GM19043 (cell line): ENCODE measurements around the gene SCAND1.
"Not testable (repeated sequence)": the region's sequence is repeated elsewhere in the genome, so short reads cannot be mapped to it uniquely, and the experiment has no call there.

ENCODE experiments used
- ATAC-seq: cut with Tn5 transposase; IDR thresholded peaks from one replicate; pipeline ENCODE4 v1.9.1; 2021; ENCODE audit warnings: low read depth; ENCODE audit not compliant: unreplicated experiment

Gene SCAND1

DNA sequence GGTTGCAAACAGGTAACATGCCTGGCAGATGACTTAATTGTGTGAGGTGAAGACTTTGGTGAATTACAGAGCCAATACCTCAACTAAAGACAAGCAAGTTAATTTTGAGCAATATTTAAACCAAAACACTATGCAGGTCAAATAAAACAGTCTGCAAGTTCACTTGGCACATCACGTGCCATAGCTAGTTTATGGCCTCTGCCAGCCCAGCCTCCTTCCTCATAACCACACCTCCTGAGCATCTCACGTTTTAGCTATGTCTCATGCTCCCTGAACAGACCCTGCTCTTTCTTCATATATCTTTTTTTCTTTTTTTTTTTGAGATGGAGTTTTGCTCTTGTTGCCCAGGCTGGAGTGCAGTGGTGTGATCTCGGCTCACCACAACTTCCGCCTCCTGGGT is 9.6 kb upstream of the SCAND1 start:
- ATAC-seq, result no peak

DNA sequence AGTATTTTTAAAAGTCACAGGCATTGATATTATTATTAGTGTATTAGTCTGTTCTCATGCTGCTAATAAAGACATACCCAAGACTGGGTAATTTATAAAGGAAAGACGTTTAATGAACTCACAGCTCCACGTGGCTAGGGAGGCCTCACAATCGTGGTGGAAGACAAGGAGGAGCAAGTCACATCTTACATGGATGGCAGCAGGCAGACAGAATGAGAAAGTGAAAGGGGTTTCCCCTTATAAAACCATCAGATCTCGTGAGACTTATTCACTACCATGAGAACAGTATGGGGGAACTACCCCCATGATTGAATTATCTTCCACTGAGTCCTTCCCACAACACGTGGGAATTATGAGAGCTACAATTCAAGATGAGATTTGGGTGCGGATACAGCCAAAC is 5.0 kb upstream of the SCAND1 start:
- ATAC-seq, result not testable (repeated sequence)

DNA sequence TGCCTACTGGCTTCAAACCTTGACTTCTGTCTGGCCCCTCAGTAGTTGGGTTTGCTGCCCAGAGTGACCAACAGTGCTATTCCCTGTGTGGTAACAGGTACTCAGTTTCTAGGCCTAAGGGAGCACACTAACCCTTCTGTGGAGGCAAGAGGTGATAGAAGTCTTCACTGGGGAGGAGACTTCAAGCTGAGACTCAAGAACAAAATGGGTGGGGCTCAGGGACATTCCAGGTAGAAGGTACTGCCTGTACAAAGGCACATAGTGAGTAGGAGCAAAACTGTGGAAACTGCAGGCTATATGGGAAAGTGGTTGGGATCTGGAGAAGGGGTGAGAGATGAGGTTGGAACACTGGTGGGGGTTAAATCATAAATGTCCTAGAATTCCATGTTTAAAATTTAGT is 2.3 kb upstream of the SCAND1 start:
- ATAC-seq, result no peak

DNA sequence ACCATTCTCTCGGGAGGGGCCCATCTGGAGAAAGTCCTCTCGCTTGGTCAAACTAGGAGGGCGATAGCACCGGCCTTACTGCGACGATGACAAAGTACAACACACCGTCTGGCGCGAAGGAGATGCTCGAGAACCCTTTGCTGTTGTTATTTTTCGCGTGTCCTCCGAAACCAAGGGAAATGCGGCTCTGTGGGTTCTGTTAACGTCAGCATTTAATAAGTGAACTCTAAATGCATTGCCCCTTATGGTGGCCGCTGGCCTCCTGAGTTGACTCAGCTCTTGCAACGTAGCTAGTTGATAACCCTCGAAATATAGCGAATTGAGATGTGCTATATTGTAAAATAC is 577 bp upstream of the SCAND1 start:
- ATAC-seq, result no peak

DNA sequence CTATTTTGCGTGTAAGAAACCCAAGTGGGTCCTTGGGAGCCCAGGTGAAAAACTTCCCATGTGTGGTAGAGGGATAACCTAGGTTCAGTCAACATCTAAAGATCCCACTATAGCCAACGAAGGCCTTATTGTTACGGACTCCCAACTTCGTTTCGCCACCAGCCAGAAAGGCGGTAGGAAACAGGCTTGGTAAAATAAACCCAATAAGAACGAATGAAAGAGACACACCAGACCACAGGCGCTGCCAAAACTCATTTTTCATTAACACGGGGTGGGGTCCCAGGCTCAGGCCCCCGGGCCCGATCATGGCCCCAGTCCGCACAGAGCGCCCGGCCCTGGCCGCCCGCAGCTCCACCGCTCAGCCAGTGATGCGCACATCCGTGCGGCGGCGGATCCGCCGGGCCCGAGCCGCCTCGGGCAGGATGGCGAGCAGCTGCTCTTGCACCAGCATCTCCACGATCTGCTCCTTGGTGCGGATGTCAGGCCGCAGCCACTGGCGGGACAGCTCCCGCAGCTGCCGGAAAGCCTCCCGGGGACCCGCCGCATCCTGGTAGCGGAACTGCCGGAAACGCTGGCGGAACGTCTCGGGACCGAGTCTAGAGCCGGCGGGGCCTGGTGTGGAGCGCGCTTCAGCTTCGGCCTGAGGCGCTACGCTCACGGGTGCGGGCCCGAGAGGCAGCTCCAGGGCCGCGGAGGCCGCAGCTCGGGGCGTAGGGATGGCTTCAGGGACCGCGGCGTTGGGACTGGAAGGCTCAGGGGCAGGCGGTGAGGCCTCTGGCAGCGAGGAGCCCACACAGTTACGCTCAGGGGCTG is 709 bp downstream of the SCAND1 start:
- ATAC-seq, result no peak

DNA sequence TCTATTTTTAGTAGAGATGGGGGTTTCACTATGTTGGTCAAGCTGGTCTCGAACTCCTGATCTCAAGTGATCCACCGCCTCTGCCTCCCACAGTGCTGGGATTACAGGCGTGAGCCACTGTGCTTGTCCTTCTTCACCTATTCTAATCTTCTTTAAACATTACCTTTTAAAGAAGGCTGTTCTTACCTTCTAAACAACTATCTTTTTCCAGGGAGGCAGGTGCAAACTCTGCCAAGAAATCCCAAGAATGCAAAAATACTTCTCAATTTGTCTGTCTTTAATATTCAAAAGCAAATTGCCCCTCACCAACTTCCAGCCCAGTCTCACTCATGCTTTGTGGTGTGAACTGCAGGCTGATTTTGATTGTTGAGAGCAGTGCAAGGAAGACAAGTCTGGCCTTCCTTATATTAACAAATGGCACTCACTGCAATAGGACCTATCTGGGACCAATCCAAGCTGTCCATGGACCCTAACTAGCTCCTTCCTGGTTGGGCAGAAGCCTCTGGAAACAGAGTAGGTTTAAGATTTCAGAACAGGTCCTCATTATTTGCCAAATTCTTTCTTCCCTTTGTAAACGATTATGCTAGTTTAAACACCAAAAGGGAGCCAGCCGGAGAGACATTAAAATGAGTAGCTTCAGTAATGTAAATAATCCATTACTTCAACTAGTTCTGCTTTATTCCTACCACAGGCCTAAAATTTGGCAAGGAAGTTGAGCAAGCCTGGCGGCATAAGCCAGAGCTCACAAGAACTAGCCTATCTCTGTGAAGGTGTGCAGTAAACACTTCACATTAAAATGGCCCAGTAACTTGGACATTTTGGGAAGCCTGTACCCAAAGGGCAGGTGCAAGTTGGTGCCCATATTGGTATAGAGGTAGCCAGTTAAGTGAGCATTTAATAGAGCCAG is 1.6 kb downstream of the SCAND1 start:
- ATAC-seq, result no peak

DNA sequence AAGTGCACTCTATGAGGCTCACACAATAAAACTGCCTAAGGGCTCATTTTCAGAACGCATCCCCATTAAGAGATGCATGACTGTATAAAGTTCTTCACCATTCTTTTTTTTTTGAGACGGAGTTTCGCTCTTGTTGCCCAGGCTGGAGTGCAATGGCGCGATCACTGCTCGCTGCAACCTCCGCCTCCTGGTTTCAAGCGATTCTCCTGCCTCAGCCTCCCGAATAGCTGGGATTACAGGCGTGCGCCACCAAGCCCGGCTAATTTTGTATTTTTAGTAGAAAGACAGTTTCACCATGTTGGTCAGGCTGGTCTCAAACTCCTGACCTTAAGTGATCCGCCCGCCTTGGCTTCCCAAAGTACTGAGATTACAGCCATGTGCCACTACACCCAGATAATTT is 2.2 kb downstream of the SCAND1 start:
- not testable (repeated sequence) for ATAC-seq

DNA sequence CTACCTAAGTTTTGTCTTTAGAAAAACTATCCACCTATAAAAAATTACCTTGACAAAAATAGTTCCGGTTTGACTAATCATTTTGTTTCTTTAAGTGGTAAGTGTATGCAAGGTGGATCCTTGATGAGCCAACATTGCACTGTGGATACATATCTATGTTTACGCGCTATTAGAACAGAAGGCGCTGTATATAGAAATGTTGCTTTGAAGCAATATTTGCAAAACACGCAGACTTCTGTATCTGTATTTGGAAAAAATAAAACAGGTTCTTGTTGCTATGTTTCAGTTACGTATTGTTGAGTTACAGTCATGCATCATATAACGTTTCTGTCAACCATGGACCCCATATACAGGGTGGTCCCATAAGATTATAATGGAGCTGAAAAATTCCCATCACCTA is 4.2 kb downstream of the SCAND1 start:
- ATAC-seq, result no peak

DNA sequence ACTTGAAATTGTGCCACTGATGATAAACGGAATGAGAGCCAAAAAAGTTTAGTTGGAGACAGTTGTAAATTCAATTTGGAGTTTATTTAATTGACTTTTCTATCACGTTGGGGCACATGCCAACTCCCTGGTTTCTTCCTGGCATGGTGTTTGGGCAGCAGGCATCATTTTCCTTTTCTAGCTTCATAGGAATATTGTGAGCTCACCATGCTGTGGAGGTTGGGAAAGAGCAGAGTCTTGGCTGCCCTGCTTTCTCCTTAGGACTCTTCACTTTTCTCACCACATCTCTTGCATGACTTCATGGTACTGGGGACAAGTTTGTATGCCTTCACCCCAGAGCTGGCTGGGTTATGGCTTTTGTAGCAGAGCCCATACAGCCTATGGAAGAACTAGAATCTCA is 6.4 kb downstream of the SCAND1 start:
- no peak for ATAC-seq

DNA sequence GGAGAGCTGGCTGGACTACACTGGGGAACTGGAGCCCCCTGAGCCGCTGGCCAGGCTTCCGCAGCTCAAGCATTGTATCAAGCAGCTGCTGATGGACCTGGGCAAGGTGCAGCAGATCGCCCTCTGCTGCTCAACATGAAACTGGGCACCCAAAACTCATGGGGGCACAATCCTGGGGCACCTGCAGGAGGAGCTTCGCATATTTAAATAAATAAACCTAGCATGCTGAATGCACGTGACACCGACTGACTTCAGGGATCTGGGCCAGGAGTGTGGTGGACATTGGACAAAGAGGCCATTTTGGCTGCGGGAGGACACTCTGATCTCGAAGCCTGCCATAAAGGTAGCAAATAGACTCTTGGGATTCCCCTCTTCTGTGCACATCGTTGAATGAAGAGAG is 6.8 kb downstream of the SCAND1 start:
- no peak for ATAC-seq

DNA sequence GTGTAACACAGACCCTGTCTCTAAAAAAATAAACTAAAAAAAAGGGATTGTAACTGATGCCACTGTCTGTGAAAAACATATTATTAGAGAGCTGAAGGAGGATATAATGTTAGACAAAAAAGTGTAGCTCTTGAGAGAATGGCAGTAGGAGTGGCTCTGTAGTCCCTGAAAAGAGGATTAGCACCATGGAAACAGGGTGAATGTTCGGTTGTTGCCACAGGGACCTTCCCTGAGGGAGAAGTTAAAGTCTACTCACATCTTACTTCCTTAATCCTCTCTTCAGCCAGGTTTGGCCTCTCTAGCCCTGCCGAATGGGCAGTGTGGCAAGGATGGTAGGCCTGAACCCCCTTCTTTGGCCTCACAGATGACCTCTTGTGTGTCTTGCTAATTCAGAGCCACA is 12.1 kb downstream of the SCAND1 start:
- ATAC-seq, result no peak

DNA sequence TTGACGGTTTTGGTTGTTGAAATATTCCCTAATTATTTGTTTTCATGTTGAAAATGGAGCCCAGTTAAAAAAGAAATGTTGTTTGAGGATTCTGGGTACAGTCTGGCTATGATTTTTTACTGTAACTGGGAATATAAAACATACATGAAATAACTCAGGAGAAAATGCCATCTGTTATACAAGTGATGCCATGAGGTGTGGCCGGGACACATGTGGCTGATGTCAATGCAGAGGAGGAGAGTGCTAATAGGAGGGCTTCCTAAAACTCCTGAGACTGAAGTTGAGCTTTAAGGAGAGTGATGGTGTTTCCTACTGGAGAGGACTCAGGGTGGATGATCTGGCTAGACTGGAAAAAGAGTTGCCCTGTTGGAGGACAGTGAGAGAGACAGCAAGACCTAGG is 12.7 kb downstream of the SCAND1 start:
- no peak for ATAC-seq

DNA sequence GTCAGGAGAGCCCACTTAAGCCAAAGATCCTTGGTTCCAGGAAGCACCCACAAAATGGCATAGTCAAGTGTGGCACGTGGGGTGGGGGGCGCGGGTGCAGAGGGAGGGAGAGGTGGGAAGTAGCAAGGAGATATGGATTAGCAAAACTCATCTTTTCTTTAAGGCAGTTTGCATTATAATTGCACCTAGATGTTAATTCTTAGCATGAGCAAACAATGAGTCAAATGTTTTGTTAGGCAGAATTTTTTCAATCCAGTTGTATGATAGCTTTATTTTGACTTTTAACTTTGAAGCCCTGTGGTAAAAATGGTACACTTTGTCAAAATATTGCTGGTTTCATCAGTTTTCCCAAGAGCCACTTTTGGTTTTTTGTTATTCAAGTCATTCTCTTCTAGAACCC is 15.0 kb downstream of the SCAND1 start:
- ATAC-seq, result no peak

DNA sequence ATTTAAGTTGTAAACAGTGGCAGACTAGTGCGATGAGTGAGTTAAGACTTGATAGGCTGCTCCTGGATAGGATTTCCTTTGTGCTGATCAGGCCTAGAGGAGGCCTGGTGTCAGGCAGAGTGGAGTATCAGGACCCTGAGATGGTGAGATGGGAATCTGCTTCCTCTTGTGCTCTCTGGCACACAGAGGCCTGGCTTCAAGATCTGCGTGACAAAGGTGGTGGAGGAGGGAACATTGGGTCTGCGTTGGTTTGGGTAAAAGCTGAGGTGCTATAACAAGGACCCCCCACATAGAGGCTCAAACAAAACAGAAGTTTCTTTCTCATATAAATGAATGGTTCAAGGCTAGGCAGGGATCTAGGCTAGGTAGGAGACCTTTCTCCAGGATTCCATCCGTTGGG is 20.3 kb downstream of the SCAND1 start:
- no peak for ATAC-seq

DNA sequence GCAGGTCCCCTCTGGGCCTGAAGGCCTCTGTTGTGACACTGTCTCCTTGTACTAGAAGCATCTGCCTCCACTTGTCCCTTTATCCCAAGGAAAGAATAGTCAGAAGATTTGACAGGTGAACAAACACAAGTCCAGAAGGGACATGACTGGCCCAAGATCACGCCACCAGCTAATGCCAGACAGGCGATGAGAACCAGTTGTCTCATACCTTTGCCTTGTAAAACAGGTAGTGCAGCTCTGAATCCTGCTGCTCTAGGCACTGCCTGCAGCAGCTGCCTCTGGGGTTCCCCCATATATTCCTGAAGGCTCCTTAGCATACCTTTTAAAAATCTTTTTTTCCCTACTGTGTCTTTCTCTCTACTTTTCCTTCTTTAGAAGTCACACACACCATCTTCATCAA is 25.0 kb downstream of the SCAND1 start:
- no peak for ATAC-seq

DNA sequence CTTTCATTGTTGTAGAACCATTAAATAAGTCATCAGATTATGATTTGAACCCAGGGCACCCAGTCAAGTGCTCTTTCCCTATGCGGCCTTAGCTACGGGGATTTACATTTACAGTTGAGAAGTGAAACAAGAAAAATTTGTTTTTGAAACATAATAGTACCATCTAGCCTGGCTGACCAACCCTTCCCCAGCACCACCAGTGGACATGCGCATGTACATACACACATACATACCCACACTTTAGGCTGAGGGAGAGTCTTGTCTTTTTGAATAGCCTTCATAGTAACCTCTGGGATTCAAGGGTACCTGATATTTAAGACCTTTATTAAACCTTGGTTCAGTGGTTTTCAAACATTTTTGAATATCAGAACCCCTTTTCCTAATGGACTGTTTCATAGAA is 33.8 kb downstream of the SCAND1 start:
- no peak for ATAC-seq

DNA sequence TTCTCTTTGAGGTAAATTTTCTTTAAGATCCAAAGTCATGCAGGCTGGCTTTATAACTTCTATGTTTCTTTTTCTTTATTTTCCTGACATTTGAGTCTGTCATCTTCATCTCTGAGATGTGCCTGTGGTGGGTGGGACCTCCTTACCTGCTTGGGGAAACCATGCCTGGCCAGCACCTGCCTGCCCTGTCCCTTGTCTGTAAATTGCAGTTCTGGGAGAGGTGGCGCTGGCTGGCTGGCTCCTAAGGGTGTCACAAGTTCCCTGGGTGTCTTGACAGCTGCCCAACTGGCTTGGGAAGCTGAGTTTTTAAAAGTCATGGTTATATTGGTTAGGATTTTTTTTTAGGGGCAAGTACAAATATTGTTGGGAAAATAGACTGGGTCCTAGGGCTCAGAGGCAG is 36.3 kb downstream of the SCAND1 start:
- no peak for ATAC-seq

DNA sequence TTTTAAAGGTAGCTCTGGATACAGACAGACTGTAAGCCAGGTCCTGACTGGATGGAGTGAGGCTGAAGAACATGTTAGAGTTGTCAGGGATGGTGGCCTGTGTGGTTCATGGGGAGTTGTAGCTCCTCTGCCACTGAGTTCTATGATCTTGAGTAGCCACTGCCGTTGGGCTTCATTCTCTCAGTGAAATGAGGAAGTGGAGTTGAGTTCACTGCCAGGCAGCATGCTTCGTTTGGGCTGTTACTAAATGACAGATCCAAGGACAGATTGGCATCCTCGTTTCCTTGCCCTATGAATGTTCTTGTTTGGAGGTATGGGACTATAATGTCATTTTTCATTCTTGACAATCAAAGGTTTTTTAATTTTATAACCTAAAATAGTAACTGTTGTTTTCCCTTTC is 37.2 kb downstream of the SCAND1 start:
- no peak for ATAC-seq

DNA sequence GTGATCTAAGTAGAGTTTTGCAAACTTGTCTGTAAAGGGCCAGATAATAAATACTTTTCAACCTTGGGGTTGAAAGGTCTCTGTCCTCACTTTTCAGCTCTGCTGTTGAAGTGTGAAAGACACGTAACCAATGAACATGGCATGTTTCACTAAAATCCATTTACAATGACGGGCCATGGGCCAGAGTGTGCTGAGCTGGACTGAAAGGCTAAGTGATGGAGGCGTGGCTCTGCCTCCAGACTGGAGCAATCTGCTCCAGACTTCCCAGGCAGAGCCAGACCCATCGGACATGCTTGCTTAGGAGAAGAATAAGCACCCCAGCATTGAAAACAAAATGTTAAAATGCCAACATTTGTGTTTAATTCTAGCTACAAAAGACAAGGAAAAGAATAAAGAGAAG is 41.4 kb downstream of the SCAND1 start:
- ATAC-seq, result no peak

DNA sequence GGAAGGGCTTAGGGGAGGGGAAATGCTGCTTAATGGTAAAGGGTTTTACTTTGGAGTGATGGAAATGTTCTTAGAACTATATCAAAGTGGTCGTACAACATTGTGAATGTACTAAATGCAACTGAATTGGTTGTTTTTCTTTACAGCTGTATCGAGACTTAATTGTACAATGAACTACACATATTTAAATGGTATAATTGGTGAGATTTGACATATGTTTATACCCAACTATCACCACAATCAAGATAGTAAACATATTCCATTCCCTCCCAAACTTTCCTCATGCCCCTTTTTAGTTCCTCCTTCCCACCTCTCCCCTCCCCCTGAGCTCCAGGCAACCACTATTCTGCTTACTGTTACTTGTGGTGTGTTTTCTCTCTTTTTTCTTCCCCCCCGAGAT is 44.0 kb downstream of the SCAND1 start:
- ATAC-seq, result no peak

DNA sequence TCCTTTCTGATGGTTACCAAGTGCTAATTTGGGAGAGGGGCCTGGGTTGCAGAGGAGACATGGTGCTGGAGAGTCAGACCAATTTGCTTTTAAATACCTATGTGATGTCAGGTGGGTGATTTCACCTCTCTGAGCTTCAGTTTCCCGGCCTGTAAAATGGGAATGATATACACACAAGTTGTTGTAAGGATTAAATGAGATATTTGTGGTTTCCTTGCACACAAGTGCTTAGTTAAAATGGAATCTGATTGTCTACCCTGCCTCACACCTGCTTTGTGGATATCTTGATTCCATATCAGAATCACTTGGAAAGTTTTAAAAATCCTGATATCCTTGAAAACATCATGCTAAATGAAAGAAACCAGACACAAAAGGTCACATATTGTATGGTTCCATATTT is 44.5 kb downstream of the SCAND1 start:
- ATAC-seq, result no peak

DNA sequence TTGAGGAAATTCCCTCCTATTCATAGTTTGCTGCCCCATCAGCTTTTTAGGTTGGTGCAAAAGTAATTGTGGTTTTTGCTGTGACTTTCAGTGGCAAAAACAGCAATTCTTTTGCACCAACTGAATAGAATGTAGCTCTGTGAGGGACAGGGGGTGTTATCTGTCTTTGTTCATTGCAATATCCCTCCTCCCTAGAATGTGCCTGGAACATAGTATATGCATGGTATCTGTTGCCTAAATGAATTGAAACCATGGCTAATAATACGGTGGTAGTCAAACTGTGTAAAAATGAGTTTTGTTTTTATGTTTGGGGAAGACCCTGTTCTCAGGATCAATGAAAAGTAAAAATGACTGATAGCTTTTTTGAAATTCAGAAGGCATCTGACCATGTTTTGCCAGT is 45.1 kb downstream of the SCAND1 start:
- ATAC-seq, result no peak
